Lung (tissue), 12 donors: ENCODE results near the gene AIMP2. TPM values are rescaled to one million over a fixed set of nuclear protein-coding genes. Genes with fewer than 3 reads are reported as not detected.

ENCODE experiments used
- ATAC-seq: fragments of 200-7000 bp; cut with Tn5 transposase; one replicate; pipeline ENCODE4 v1.9.1; 2020; ENCODE audit warnings: moderate number of reproducible peaks; ENCODE audit not compliant: insufficient read depth, low FRiP score
- DNase-seq, 3 donors: peaks; one replicate each; pipeline ENCODE4 v3.0.0-alpha.2; 2013 to 2017
- H3K27ac ChIP-seq, 2 donors: one replicate each; pipeline ENCODE4 v1.5.1; 2013; ENCODE audit warnings: mild to moderate bottlenecking in 2 of 2, moderate library complexity in 2 of 2, control low read depth in 1 of 2, inconsistent platforms in 1 of 2, low read depth in 1 of 2, low read length in 1 of 2
- H3K27me3 ChIP-seq, 3 donors: one replicate each; pipeline ENCODE4 v1.5.1; 2013; ENCODE audit warnings: low read length in 2 of 3; ENCODE audit not compliant: control insufficient read depth in 3 of 3, insufficient read depth in 3 of 3
- H3K36me3 ChIP-seq, 4 donors: one replicate each; pipeline ENCODE4 v1.5.1; 2013; ENCODE audit warnings: low read length in 4 of 4, mild to moderate bottlenecking in 1 of 4, moderate library complexity in 1 of 4; ENCODE audit not compliant: control insufficient read depth in 4 of 4, insufficient read depth in 4 of 4
- H3K4me1 ChIP-seq, 5 donors: one replicate each; pipeline ENCODE4 v1.5.1; 2013; ENCODE audit warnings: low read length in 5 of 5, mild to moderate bottlenecking in 2 of 5, moderate library complexity in 1 of 5; ENCODE audit not compliant: control insufficient read depth in 5 of 5, insufficient read depth in 5 of 5
- H3K4me3 ChIP-seq: one replicate; pipeline ENCODE4 v1.5.1; 2013; ENCODE audit warnings: mild to moderate bottlenecking, control low read depth, moderate library complexity
- H3K9ac ChIP-seq, 2 donors: one replicate each; pipeline ENCODE4 v1.5.1; 2013; ENCODE audit warnings: low read length in 2 of 2, control low read depth in 1 of 2; ENCODE audit not compliant: insufficient read depth in 1 of 2
- H3K9me3 ChIP-seq, 4 donors: one replicate each; pipeline ENCODE4 v1.5.1; 2013; ENCODE audit warnings: low read length in 3 of 4, mild to moderate bottlenecking in 1 of 4, moderate library complexity in 1 of 4; ENCODE audit not compliant: control insufficient read depth in 4 of 4, insufficient read depth in 3 of 4
- CTCF ChIP-seq: IDR thresholded peaks from 2 replicates; pipeline ENCODE4 v1.5.1; 2012; ENCODE audit warnings: mild to moderate bottlenecking; ENCODE audit errors: control extremely low read depth, extremely low read depth
- WGBS, 2 donors: extraction: QIAGEN DNeasy Blood & Tissue Kit; methylation state at CpG; one replicate each; pipeline ENCODE4 v1.1.7; 2013; 5-methylcytosine and 5-hydroxymethylcytosine counted together
- polyA plus RNA-seq, 2 donors: library from polyadenylated mRNA; stranded (reverse); fragments of 200-250 nt; gene quantifications; one replicate each; pipeline ENCODE4 v1.2.1, GENCODE V29; 2013
- total RNA-seq, 2 donors: library from RNA; depleted of rRNA in 1 of 2; stranded (reverse); fragments of >200 nt in 1 of 2; gene quantifications; one replicate each; pipeline ENCODE4 v1.2.1, GENCODE V29; 2014 to 2021
- donor health status: control.
- donor health status: control.
- donor health status: Bipolar disorder and iron deficiency.
- donor health status: healthy.
- donor health status: DM: yes; HTN: yes; CAD: no.

The AIMP2 gene
- total and polyA plus RNA-seq, 4 donors, result 18.0 to 44.2 (median 29.8) TPM

GRCh38 chr7:6016653-6016966 is 7.5 kb downstream of the AIMP2 start:
- no peak overlapping the region for H3K9ac ChIP-seq
- H3K36me3 ChIP-seq, result peaks cover 18 to 22% (median 21%) of the 10 kb centered on the region in 4 donors
- H3K4me3 ChIP-seq, result no peak overlapping the region
- H3K27me3 ChIP-seq, result no peaks in the 10 kb centered on the region
- peaks cover 0 to 6% (median 3%) of the 10 kb centered on the region in 5 donors for H3K4me1 ChIP-seq
- no peak overlapping the region for H3K27ac ChIP-seq
- DNase-seq, result no peak
- no peak for TF ChIP-seq CTCF
- ATAC-seq, result no peak
- 94 to 96% methylated on average over 8 of the region's 8 CpGs for WGBS, 2 donors
- no peaks in the 10 kb centered on the region for H3K9me3 ChIP-seq

DNA sequence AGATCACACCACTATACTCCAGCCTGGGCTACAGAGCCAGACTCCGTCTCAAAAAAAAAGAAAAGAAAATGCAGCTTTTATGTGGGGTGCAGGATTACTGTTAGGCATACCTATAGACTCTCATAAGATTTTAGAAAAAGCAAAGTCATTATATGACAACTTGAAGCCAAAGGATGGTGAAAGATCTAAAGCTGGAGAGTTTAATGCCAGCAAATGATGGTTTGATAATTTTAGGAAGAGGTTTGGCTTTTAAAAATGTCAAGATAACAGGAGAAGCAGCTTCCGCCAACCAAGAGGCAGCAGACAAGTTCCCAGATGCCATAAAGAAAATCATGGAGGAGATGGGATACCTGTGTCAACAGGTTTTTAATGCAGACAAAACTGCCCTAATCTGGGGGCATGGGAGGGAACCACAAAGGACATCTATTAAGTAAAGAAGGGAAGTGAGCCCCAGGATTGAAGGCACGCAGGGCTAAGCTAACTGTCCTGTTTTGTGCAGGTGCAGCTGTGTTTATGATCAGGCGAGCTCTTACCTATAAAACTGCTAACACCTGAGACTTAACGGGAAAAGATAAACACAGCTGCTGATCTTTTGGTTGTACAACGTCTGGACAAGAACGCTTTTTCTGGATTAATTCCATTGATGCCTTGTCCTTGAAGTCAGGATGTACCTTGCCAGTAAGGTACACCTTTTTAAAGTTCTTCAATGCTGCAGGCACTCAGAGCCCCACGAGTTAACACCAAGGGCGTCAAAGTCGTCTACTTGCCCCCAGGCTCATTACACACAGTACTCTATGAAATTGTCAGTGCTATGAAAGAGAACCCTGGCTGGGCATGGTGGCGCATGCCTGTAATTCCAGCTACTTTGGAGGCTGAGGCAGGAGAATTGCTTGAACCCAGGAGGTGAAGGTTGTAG is 11.6 kb downstream of the AIMP2 start:
- WGBS, 2 donors, result 86 to 91% methylated on average over 11 of the region's 11 CpGs
- ATAC-seq (no peak), DNase-seq (no peak)
- Histone ChIP-seq H3K27ac (no peak overlapping the region), H3K27me3 (no peaks in the 10 kb centered on the region), H3K36me3 (peaks cover 37 to 51% (median 45%) of the 10 kb centered on the region in 4 donors), H3K9me3 (no peaks in the 10 kb centered on the region), H3K9ac (no peak overlapping the region), H3K4me3 (no peak overlapping the region), H3K4me1 (peaks cover 0 to 3% (median 0%) of the 10 kb centered on the region in 5 donors)
- TF ChIP-seq CTCF, result no peak

- H3K9me3 ChIP-seq, result no peaks in the 10 kb centered on the region
- H3K4me1 ChIP-seq, result peaks cover 0 to 3% (median 0%) of the 10 kb centered on the region in 5 donors
- ATAC-seq (no peak), DNase-seq (no peak)
- H3K27ac ChIP-seq, result no peak overlapping the region
- no peak for TF ChIP-seq CTCF
- peaks cover 36 to 62% (median 53%) of the 10 kb centered on the region in 4 donors for H3K36me3 ChIP-seq
- 95 to 96% methylated on average over 3 of the region's 3 CpGs for WGBS, 2 donors
- no peak overlapping the region for H3K4me3 ChIP-seq
- no peak overlapping the region for H3K9ac ChIP-seq
- no peaks in the 10 kb centered on the region for H3K27me3 ChIP-seq
Observed at GRCh38 chr7:6022707-6023106, 13.6 kb downstream of the AIMP2 start.
